Activated CD8-positive, alpha-beta memory T cell treated with anti-CD3 and anti-CD28 coated beads for 36 hours (primary cell): Measurements from ENCODE around the gene GRIK1. TPM values are rescaled to one million over a fixed set of nuclear protein-coding genes. Genes with fewer than 3 reads are reported as not detected.

ENCODE experiments used
- CTCF ChIA-PET: fragments of 350-600 bp; sonication (Branson Sonifier 250); formaldehyde crosslinking; loops from one replicate; lab custom pipeline; 2021; ENCODE audit warnings: antibody characterized with exemption; lab: Charles Lee
- POLR2A ChIA-PET: fragments of 350-600 bp; sonication (Branson Sonifier 250); formaldehyde crosslinking; loops from one replicate; lab custom pipeline; 2021; ENCODE audit warnings: antibody characterized with exemption; lab: Charles Lee
- total RNA-seq, 2 experiments: library from RNA; stranded (reverse); gene quantifications; one replicate each; pipeline ENCODE4 v1.2.3, GENCODE V29; 2021

Gene GRIK1
- total RNA-seq, 2 experiments from 2014 or later: not detected

- ChIA-PET POLR2A (no interaction called here), CTCF (no interaction called here)
Observed at GRCh38 chr21:29601047-29601446, 338.7 kb downstream of the GRIK1 start.

- ChIA-PET CTCF (no interaction called here), POLR2A (no interaction called here)
Observed at GRCh38 chr21:29586696-29587095, 353.1 kb downstream of the GRIK1 start.

GRCh38 chr21:29585462-29585861 lies 354.3 kb downstream of the GRIK1 start:
- ChIA-PET CTCF (no interaction called here), POLR2A (no interaction called here)

GRCh38 chr21:29583424-29583924 lies 356.3 kb downstream of the GRIK1 start:
- CTCF ChIA-PET: no interaction called here
- POLR2A ChIA-PET: no interaction called here

- POLR2A ChIA-PET: no interaction called here
- CTCF ChIA-PET: no interaction called here
Observed at GRCh38 chr21:29582855-29583254, 356.9 kb downstream of the GRIK1 start.

GRCh38 chr21:29581393-29581792 lies 358.4 kb downstream of the GRIK1 start:
- CTCF ChIA-PET: no interaction called here
- POLR2A ChIA-PET: no interaction called here

- ChIA-PET CTCF (no interaction called here), POLR2A (no interaction called here)
Observed at GRCh38 chr21:29580732-29581285, 359.0 kb downstream of the GRIK1 start.

GRCh38 chr21:29578306-29578705 lies 361.5 kb downstream of the GRIK1 start:
- POLR2A ChIA-PET: no interaction called here
- CTCF ChIA-PET: no interaction called here

- ChIA-PET CTCF (no interaction called here), POLR2A (no interaction called here)
Observed at GRCh38 chr21:29571949-29572348, 367.8 kb downstream of the GRIK1 start.

- CTCF ChIA-PET: no interaction called here
- POLR2A ChIA-PET: no interaction called here
Observed at GRCh38 chr21:29568020-29568697, 371.6 kb downstream of the GRIK1 start.

- ChIA-PET CTCF (no interaction called here), POLR2A (no interaction called here)
Observed at GRCh38 chr21:29557931-29558725, 381.7 kb downstream of the GRIK1 start.

- CTCF ChIA-PET: no interaction called here
- POLR2A ChIA-PET: no interaction called here
Observed at GRCh38 chr21:29557200-29557599, 382.6 kb downstream of the GRIK1 start.

GRCh38 chr21:29555601-29556000 lies 384.2 kb downstream of the GRIK1 start:
- ChIA-PET CTCF (no interaction called here), POLR2A (no interaction called here)

GRCh38 chr21:29550205-29550604 lies 389.6 kb downstream of the GRIK1 start:
- ChIA-PET POLR2A (no interaction called here), CTCF (no interaction called here)

GRCh38 chr21:29549614-29550013 lies 390.2 kb downstream of the GRIK1 start:
- POLR2A ChIA-PET: interaction anchor here (0.7 kb wide), 1 partner anchor 189 kb away, joined by 12 read pairs; no protein-coding TSS in a partner anchor
- CTCF ChIA-PET: no interaction called here

GRCh38 chr21:29547998-29548397 lies 391.8 kb downstream of the GRIK1 start:
- POLR2A ChIA-PET: no interaction called here
- CTCF ChIA-PET: no interaction called here

- ChIA-PET POLR2A (no interaction called here), CTCF (no interaction called here)
Observed at GRCh38 chr21:29546071-29546470, 393.7 kb downstream of the GRIK1 start.

GRCh38 chr21:29540289-29540688 lies 399.5 kb downstream of the GRIK1 start:
- CTCF ChIA-PET: no interaction called here
- POLR2A ChIA-PET: no interaction called here

- CTCF ChIA-PET: no interaction called here
Observed at GRCh38 chr21:29538115-29538514, 401.7 kb downstream of the GRIK1 start.

GRCh38 chr21:29534448-29534847 lies 405.3 kb downstream of the GRIK1 start:
- ChIA-PET POLR2A (no interaction called here), CTCF (no interaction called here)

More at GRCh38 chr21:29538115-29538514, 401.7 kb downstream of the GRIK1 start:
- POLR2A ChIA-PET: no interaction called here
